Measurements from ENCODE around the gene POGZ. TPM values are rescaled to one million over a fixed set of nuclear protein-coding genes. Genes with fewer than 3 reads are reported as not detected.

Gene POGZ
- total RNA-seq, 1 donor from 2014 or later, result 132 TPM

DNA sequence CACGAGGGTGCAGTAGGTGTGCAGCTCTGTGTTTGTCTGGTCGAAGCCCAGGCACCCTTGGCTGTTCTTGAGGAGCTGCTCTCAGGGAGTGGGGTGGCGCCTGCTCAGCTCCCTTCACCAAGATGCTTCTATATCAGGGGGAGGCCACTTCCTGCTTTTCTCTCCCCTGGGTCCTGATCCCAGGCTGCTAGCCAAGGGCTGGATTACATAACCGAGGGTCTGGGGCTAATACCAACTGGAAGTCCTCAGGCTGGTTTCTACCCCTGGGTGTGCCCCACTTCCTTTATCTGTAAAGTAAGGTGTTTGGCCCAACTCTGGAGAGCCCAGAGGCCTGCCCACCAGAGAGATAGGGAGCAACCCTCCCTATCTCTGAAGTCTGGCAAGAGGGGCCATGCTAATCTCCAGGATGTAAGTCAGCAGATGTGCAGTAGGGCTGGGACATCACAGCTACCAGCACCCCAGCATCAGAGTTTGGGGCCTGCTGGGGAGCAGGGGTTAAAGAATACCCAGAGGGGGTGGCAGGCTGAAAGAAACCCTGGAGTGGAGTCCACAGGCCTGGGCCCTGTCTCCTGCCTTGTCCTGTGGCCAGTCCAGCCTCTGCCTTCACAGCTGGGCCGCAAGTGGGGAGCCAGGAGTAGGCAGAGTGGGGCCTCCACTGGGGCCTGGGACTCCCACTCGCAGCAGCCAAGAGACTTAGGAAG lies 88.9 kb downstream of the POGZ start:
- TF ChIP-seq, protein P1, sequence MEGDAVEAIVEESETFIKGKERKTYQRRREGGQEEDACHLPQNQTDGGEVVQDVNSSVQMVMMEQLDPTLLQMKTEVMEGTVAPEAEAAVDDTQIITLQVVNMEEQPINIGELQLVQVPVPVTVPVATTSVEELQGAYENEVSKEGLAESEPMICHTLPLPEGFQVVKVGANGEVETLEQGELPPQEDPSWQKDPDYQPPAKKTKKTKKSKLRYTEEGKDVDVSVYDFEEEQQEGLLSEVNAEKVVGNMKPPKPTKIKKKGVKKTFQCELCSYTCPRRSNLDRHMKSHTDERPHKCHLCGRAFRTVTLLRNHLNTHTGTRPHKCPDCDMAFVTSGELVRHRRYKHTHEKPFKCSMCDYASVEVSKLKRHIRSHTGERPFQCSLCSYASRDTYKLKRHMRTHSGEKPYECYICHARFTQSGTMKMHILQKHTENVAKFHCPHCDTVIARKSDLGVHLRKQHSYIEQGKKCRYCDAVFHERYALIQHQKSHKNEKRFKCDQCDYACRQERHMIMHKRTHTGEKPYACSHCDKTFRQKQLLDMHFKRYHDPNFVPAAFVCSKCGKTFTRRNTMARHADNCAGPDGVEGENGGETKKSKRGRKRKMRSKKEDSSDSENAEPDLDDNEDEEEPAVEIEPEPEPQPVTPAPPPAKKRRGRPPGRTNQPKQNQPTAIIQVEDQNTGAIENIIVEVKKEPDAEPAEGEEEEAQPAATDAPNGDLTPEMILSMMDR (IDR thresholded peaks at IDR 0.05; ENCODE audit: unreplicated experiment), result no peak
- Mint-ChIP-seq H3K9me3 (ENCODE audit: unreplicated experiment) (no peaks in the 10 kb centered on the region), H3K27me3 (ENCODE audit: unreplicated experiment) (peaks cover 8% of the 10 kb centered on the region), H3K36me3 (ENCODE audit: low read depth, unreplicated experiment) (peaks cover 2% of the 10 kb centered on the region), H3K4me3 (ENCODE audit: unreplicated experiment) (no peak overlapping the region), H3K27ac (ENCODE audit: unreplicated experiment) (no peak overlapping the region), H3K4me1 (ENCODE audit: unreplicated experiment) (peaks cover 15% of the 10 kb centered on the region)
- no peak for DNase-seq (ENCODE audit: low spot score)

DNA sequence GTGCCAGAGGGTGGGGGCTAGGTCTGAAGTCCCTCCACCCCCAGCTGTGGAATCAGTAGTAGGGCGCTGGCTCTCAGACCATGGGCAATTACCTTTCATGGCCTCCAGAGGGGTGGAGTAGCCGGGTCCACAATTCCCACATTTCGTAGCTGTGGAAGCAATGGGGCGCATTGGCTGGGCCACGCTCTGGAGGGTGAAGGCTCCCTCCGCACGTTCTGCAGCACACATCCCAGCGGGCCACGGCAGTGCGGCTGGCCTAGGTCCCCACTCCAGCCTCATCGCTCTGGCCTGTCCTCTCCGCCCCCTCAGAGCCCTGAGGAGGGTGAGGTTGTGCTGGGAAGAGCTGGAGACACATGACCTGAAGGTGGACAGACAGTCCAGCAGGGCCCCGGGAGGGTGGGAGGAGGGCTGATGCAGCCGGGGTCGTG lies 89.7 kb downstream of the POGZ start:
- H3K27me3 Mint-ChIP-seq (ENCODE audit: unreplicated experiment), result peaks cover 8% of the 10 kb centered on the region
- no peaks in the 10 kb centered on the region for H3K9me3 Mint-ChIP-seq (ENCODE audit: unreplicated experiment)
- no peak for DNase-seq (ENCODE audit: low spot score)
- TF ChIP-seq, protein P1 (IDR thresholded peaks at IDR 0.05; ENCODE audit: unreplicated experiment), result no peak
- H3K4me1 Mint-ChIP-seq (ENCODE audit: unreplicated experiment), result peaks cover 17% of the 10 kb centered on the region
- no peak overlapping the region for H3K4me3 Mint-ChIP-seq (ENCODE audit: unreplicated experiment)
- no peak overlapping the region for H3K27ac Mint-ChIP-seq (ENCODE audit: unreplicated experiment)
- peaks cover 4% of the 10 kb centered on the region for H3K36me3 Mint-ChIP-seq (ENCODE audit: low read depth, unreplicated experiment)

DNA sequence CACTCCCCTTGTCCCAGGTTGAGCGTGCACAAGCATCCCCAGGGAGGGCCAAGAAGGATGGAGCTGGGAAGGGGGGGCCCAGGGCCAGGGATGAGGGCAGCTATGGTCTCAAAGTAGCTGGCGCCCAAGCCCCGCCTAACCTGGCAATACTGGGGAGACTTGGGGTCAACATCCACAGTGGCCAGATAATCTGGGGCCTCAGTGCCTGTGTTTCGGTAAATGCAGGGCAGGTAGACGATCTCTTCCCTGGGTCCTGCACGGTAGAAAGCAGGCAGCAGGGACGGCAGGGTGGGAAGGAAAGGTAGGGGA lies 90.0 kb downstream of the POGZ start:
- peaks cover 17% of the 10 kb centered on the region for H3K4me1 Mint-ChIP-seq (ENCODE audit: unreplicated experiment)
- no peak overlapping the region for H3K27ac Mint-ChIP-seq (ENCODE audit: unreplicated experiment)
- peaks cover 5% of the 10 kb centered on the region for H3K36me3 Mint-ChIP-seq (ENCODE audit: low read depth, unreplicated experiment)
- no peak for DNase-seq (ENCODE audit: low spot score)
- H3K4me3 Mint-ChIP-seq (ENCODE audit: unreplicated experiment), result no peak overlapping the region
- H3K9me3 Mint-ChIP-seq (ENCODE audit: unreplicated experiment), result no peaks in the 10 kb centered on the region
- peaks cover 8% of the 10 kb centered on the region for H3K27me3 Mint-ChIP-seq (ENCODE audit: unreplicated experiment)
- TF ChIP-seq, protein P1 (IDR thresholded peaks at IDR 0.05; ENCODE audit: unreplicated experiment), result no peak

DNA sequence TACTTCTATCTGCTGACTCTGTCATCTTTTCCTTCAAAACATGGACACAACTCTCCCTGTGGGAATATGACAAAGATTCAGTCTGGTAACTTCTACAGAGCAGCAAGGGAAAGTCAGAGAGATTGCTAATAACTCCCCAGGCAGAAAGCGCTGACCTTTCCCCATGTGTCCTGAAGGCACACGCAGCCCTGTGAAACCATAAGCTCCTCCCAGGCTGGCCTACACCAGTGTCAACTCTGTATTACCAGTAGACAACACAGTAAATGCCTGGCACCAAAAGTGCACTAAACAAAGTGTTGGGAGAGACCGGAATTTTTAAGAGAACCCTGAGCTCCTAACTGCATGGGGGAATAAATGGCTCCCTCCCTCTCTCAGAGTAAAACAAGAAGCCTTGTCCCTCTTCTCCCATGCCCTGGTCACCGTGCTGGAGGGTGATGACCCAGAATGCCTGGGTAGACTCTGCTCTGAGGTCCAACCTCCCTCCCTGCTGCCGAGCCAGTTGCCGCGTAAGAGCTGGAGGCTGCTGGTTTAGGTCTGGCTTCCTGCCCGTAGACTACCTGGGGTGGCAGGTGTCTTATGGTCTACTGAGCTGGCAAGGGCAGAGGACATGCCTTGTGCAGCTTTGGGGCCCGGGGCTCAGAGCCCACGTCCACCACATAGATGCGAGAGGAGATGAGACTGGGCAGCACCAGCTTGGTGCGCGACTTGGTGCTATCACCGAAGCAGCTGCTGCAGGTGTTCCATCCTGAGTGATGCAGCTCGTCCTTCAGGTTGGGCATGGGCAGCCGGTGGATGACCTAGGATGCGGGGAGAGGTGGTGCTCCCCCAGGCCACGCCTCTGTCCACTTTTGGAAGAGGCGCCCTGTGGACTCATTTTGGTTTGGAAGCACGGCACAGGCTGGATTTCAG lies 90.6 kb downstream of the POGZ start:
- DNase-seq (ENCODE audit: low spot score), result no peak
- TF ChIP-seq, protein P1 (IDR thresholded peaks at IDR 0.05; ENCODE audit: unreplicated experiment), result no peak
- Mint-ChIP-seq H3K4me1 (ENCODE audit: unreplicated experiment) (peaks cover 17% of the 10 kb centered on the region), H3K4me3 (ENCODE audit: unreplicated experiment) (no peak overlapping the region), H3K36me3 (ENCODE audit: low read depth, unreplicated experiment) (peaks cover 11% of the 10 kb centered on the region), H3K27me3 (ENCODE audit: unreplicated experiment) (peaks cover 13% of the 10 kb centered on the region), H3K27ac (ENCODE audit: unreplicated experiment) (no peak overlapping the region), H3K9me3 (ENCODE audit: unreplicated experiment) (no peaks in the 10 kb centered on the region)
